GM12878 (cell line): ENCODE data around the gene RIMBP2. TPM values are rescaled to one million over a fixed set of nuclear protein-coding genes. Genes with fewer than 3 reads are reported as not detected.

Experiments
- ATAC-seq: fragments of 200-7000 bp; cut with Tn5 transposase; 3 replicates; pipeline ENCODE4 v1.9.1; 2020; ENCODE audit warnings: mild to moderate bottlenecking, moderate library complexity
- BruUV-seq: library from RNA; stranded (reverse); fragments of 400-500 nt; replicated peaks from 2 replicates; lab custom pipeline; 2021; lab: Mats Ljungman, UMichigan
- CTCF ChIA-PET: fragments of 300-600 bp; sonication (Branson Sonifier 250); formaldehyde crosslinking; extraction: SDS; loops from one replicate; lab custom pipeline; 2021; ENCODE audit warnings: inconsistent platforms; lab: Yijun Ruan, JAX
- POLR2A ChIA-PET: fragments of 350-600 bp; formaldehyde crosslinking; extraction: SDS; loops from one replicate; lab custom pipeline; 2021; ENCODE audit warnings: inconsistent platforms; lab: Charles Lee
- RAD21 ChIA-PET: fragments of 300-600 bp; sonication (Branson Sonifier 250); formaldehyde crosslinking; loops from one replicate; lab custom pipeline; 2023; ENCODE audit warnings: antibody characterized with exemption; ENCODE audit not compliant: unreplicated experiment; lab: Charles Lee
- SMC1A ChIA-PET: fragments of 300-600 bp; sonication (Branson Sonifier 250); formaldehyde crosslinking; loops from one replicate; lab custom pipeline; 2023; ENCODE audit not compliant: unreplicated experiment, uncharacterized antibody; lab: Charles Lee
- DNase-seq: peaks from one replicate; pipeline ENCODE4 v3.0.0-alpha.2; 2011; ENCODE audit warnings: low read depth, low spot score
- FAIRE-seq: peaks from 3 replicates; lab custom pipeline; 2011; peaks lifted over from hg19 to GRCh38; lab: Jason Lieb, UNC
- H2AFZ ChIP-seq: 2 replicates; pipeline ENCODE4 v1.6.0; 2011; ENCODE audit warnings: low read depth, low read length, control low read depth; ENCODE audit not compliant: control insufficient read depth
- H3K27ac ChIP-seq: 2 replicates; pipeline ENCODE4 v1.5.1; 2011; ENCODE audit warnings: control low read depth; ENCODE audit not compliant: control insufficient read depth, insufficient read depth
- H3K27me3 ChIP-seq, 2 experiments: replicated peaks in 1 of 2; 2 replicates each; pipeline versions ENCODE4 v1.6.0 to v1.6.1; 2011; ENCODE audit warnings: low read length in 1 of 2; ENCODE audit not compliant: control insufficient read depth in 2 of 2, insufficient read depth in 2 of 2
- H3K36me3 ChIP-seq, 2 experiments: 2 replicates each; pipeline ENCODE4 v1.5.1; 2011; ENCODE audit warnings: low read length in 1 of 2; ENCODE audit not compliant: control insufficient read depth in 2 of 2, insufficient read depth in 2 of 2
- H3K4me1 ChIP-seq: 2 replicates; pipeline ENCODE4 v1.6.1; 2011; ENCODE audit warnings: mild to moderate bottlenecking, low read length, moderate library complexity, mixed read lengths; ENCODE audit not compliant: control insufficient read depth, insufficient read depth
- H3K4me2 ChIP-seq: 2 replicates; pipeline ENCODE4 v1.6.0; 2011; ENCODE audit warnings: control low read depth; ENCODE audit not compliant: control insufficient read depth, insufficient read depth
- H3K4me3 ChIP-seq: fragments of 200-600 bp; sonication (generic); 2 replicates; pipeline ENCODE4 v1.5.1; 2016
- H3K79me2 ChIP-seq: 2 replicates; pipeline ENCODE4 v1.6.0; 2011; ENCODE audit warnings: low read length; ENCODE audit not compliant: control insufficient read depth, insufficient read depth
- H3K9ac ChIP-seq: 2 replicates; pipeline ENCODE4 v1.8.0; 2011; ENCODE audit warnings: low read length, control low read depth, mixed read lengths; ENCODE audit not compliant: control insufficient read depth, insufficient read depth
- H3K9me3 ChIP-seq: replicated peaks from 3 replicates; pipeline ENCODE4 v1.5.1; 2011; ENCODE audit warnings: mild to moderate bottlenecking, low read length; ENCODE audit not compliant: control insufficient read depth, insufficient read depth
- H4K20me1 ChIP-seq: 2 replicates; pipeline ENCODE4 v1.6.0; 2011; ENCODE audit not compliant: control insufficient read depth, insufficient read depth
- CBX3 ChIP-seq: fragments of 200-600 bp; sonication (generic); IDR thresholded peaks from 2 replicates; pipeline ENCODE4 v1.6.1; 2016; ENCODE audit warnings: low read depth, borderline replicate concordance
- CREB1 ChIP-seq: IDR thresholded peaks from 2 replicates; pipeline ENCODE4 v1.6.1; 2012; ENCODE audit warnings: low read depth, mild to moderate bottlenecking, inconsistent platforms
- ESRRA ChIP-seq: IDR thresholded peaks from 2 replicates; pipeline ENCODE4 v1.6.1; 2012; ENCODE audit warnings: mild to moderate bottlenecking, low read length, improper control_type of control experiment
- HCFC1 ChIP-seq: fragments of 150-350 bp; IDR thresholded peaks from 2 replicates; pipeline ENCODE4 v1.6.1; 2014; ENCODE audit warnings: low read length
- NBN ChIP-seq: fragments of 450-650 bp; IDR thresholded peaks from 2 replicates; pipeline ENCODE4 v1.6.1; 2016
- POU2F2 ChIP-seq: IDR thresholded peaks from 3 replicates; pipeline ENCODE4 v1.6.1; 2011; ENCODE audit warnings: low read depth, mild to moderate bottlenecking, low read length, borderline replicate concordance
- SKIL ChIP-seq: fragments of 450-650 bp; IDR thresholded peaks from 2 replicates; pipeline ENCODE4 v1.6.1; 2017; ENCODE audit warnings: mild to moderate bottlenecking, low read depth, inconsistent platforms; ENCODE audit not compliant: poor library complexity, severe bottlenecking
- TCF12 ChIP-seq: IDR thresholded peaks from 2 replicates; pipeline ENCODE4 v1.6.1; 2011; ENCODE audit warnings: low read depth, mild to moderate bottlenecking, low read length
- ZBTB40 ChIP-seq: fragments of 450-650 bp; IDR thresholded peaks from 2 replicates; pipeline ENCODE4 v1.6.1; 2016; ENCODE audit warnings: mild to moderate bottlenecking, moderate library complexity, borderline replicate concordance
- WGBS: methylation state at CpG from one replicate; pipeline ENCODE4 v1.1.6; 2016; ENCODE audit warnings: low lambda C conversion rate; ENCODE audit not compliant: insufficient replicate concordance, insufficient coverage; ENCODE audit errors: missing lambda C conversion rate; 5-methylcytosine and 5-hydroxymethylcytosine counted together
- in situ Hi-C: fragments of 300-500 bp; cut with MboI; formaldehyde crosslinking; loops from 9 replicates; pipeline ENCODE4 v1.14.3; 2018; ENCODE audit warnings: mixed read lengths
- intact Hi-C: fragments of 100-400 bp; cut with micrococcal nuclease; formaldehyde crosslinking; loops from one replicate; pipeline ENCODE4 v1.14.2; 2022; ENCODE audit not compliant: unreplicated experiment
- polyA plus RNA-seq, 11 experiments: library from polyadenylated mRNA; depleted of rRNA in 4 of 11; unstranded in 6 of 11; stranded (reverse) in 5 of 11; fragments of >200 nt; fragmentation: Nextera tagmentation in 4 of 11; fragmentation: Illumina TruSeq in 1 of 11; extraction: Ambion mirVana in 4 of 11; extraction: Trizol in 1 of 11; gene quantifications; 1 replicate in 1 of 11; 2 replicates in 10 of 11; pipeline versions ENCODE4 v1.2.1 to v1.2.3, GENCODE V29; 2011 to 2016; ENCODE audit warnings: inconsistent platforms in 2 of 11, missing spikeins in 2 of 11, low read depth in 1 of 11
- total RNA-seq, 4 experiments: library from RNA; depleted of rRNA in 3 of 4; stranded (reverse); fragments of >200 nt in 3 of 4; fragmentation: Illumina TruSeq in 1 of 4; extraction: Trizol in 1 of 4; gene quantifications; 2 replicates each; pipeline versions ENCODE4 v1.2.1 to v1.2.3, GENCODE V29; 2013 to 2021
- TF ChIP-seq, protein P1 (sequence below): IDR thresholded peaks from 2 replicates; pipeline ENCODE4 v1.6.1; 2011; ENCODE audit warnings: low read depth, mild to moderate bottlenecking, low read length, moderate library complexity, borderline replicate concordance; ENCODE audit errors: extremely low read depth

Gene RIMBP2
- total and polyA plus RNA-seq, 10 of the 15 experiments (the other 5 are each of a cell fraction or from before 2014, with no cell fraction given), result 0.04 to 2.9 (median 0.07) TPM; not detected in 1

DNA sequence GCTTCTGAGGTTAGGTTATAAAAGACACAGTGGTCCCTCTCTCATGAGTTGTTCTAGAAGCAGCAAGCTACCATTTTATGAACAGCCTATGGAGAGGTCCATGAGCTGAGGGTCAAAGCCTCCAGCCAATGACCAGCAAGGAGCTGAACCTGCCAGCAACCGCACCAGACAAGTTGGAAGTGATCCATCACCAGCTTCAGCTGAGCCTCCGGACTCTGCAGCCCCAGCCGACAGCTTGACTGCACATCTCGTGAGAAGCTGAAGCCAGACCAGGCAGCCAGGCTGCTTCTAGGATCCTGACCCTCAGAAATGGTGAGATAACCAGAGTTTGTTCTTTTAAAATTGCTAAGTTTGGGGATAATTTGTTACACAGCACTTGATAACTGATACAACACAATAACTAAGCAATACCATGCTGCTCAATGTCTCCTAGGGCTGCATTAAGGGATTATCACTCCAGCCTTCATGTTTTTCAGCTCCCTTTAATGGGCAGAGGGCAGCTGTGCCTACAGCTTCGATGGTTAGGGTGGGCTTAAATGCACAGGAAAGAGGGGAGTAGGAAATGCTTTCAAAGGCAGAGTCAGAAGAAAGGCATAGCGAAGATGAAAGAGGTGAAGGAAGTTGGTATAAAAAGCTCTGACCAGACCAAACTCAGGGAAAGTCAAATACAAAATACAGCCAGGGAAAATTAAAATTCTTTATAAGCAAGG is 149.5 kb downstream of the RIMBP2 start:
- no peak overlapping the region for H3K9ac ChIP-seq
- H3K27me3 ChIP-seq, result no peaks in the 10 kb centered on the region
- H3K9me3 ChIP-seq, result peaks cover 8% of the 10 kb centered on the region
- H3K4me3 ChIP-seq, result no peak overlapping the region
- SMC1A ChIA-PET, result no interaction called here
- 38% methylated on average over 6 of the region's 6 CpGs for WGBS
- POLR2A ChIA-PET, result interaction anchor here (0.8 kb wide), 1 partner anchor 63 kb away, joined by 7 read pairs; no protein-coding TSS in a partner anchor
- H3K36me3 ChIP-seq, result no peaks in the 10 kb centered on the region
- H3K79me2 ChIP-seq, result no peaks in the 10 kb centered on the region
- intact Hi-C loops, result no loop called here
- TF ChIP-seq, protein P1, sequence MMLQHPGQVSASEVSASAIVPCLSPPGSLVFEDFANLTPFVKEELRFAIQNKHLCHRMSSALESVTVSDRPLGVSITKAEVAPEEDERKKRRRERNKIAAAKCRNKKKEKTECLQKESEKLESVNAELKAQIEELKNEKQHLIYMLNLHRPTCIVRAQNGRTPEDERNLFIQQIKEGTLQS, result no peak
- TF ChIP-seq POU2F2, result no peak
- no peak overlapping the region for H2AFZ ChIP-seq
- BruUV-seq, result no TSS peak
- H4K20me1 ChIP-seq, result no peaks in the 10 kb centered on the region
- RAD21 ChIA-PET, result no interaction called here
- no peak overlapping the region for H3K4me2 ChIP-seq
- peaks cover under 1% of the 10 kb centered on the region; the same call in 1 of the 2 replicates for H3K4me1 ChIP-seq
- in situ Hi-C loops, result no loop called here
- CTCF ChIA-PET, result interaction anchor here (1.5 kb wide), 2 partner anchors 9 to 87 kb away, joined by 3 read pairs; no protein-coding TSS in a partner anchor
- no peak for DNase-seq
- no peak overlapping the region for H3K27ac ChIP-seq
- ATAC-seq, result no peak
- no peak for FAIRE-seq

DNA sequence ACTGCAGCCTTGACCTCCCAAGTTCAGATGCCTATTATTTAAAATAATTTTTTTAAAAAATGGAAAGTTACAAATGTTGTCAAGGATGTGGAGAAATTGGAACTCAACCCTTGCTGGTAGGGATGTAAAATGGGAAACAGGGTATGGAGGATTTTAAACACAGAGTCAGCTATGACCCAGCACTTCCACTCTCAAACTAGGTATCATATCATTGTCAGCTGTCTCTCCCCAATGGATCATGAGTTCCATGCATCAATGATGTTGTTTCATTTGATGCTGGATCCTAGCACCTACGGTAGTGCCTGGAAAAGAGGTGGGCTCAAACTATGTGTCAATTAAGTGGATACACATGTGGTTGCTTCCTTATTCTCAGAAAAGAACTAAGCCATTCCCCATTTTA is 150.9 kb downstream of the RIMBP2 start:
- in situ Hi-C loops, result no loop called here
- Histone ChIP-seq H3K36me3 (no peaks in the 10 kb centered on the region), H4K20me1 (no peaks in the 10 kb centered on the region), H3K4me2 (no peak overlapping the region), H3K4me1 (no peaks in the 10 kb centered on the region), H2AFZ (no peak overlapping the region), H3K27ac (no peak overlapping the region), H3K9me3 (peaks cover 8% of the 10 kb centered on the region), H3K27me3 (no peaks in the 10 kb centered on the region), H3K79me2 (no peaks in the 10 kb centered on the region), H3K4me3 (no peak overlapping the region), H3K9ac (no peak overlapping the region)
- DNase-seq (no peak), ATAC-seq (no peak), FAIRE-seq (no peak)
- BruUV-seq, result no TSS peak
- intact Hi-C loops, result no loop called here
- WGBS, result 48% methylated on average over 1 of the region's 1 CpG
- CTCF ChIA-PET, result interaction anchor here (1.5 kb wide), 2 partner anchors 8 to 88 kb away, joined by 3 read pairs; no protein-coding TSS in a partner anchor
- SMC1A ChIA-PET, result interaction anchor here (1.3 kb wide), 1 partner anchor 224 kb away, joined by 3 read pairs; no protein-coding TSS in a partner anchor
- RAD21 ChIA-PET, result no interaction called here
- POLR2A ChIA-PET, result no interaction called here
- TF ChIP-seq TCF12, result no peak
- TF ChIP-seq ZBTB40, result no peak
- TF ChIP-seq ESRRA, result no peak
- no peak for TF ChIP-seq SKIL
- no peak for TF ChIP-seq NBN
- no peak for TF ChIP-seq CBX3
- no peak for TF ChIP-seq HCFC1
- no peak for TF ChIP-seq CREB1
